Spinal cord (tissue), 10 donors: Measurements from ENCODE around the gene DPY19L2. TPM values are rescaled to one million over a fixed set of nuclear protein-coding genes. Genes with fewer than 3 reads are reported as not detected.
"Not testable (repeated sequence)": the region's sequence is repeated elsewhere in the genome, so short reads cannot be mapped to it uniquely, and the experiment has no call there.

Source experiments
- DNase-seq, 6 donors: peaks; one replicate each; pipeline versions ENCODE4 v3.0.0 to v3.0.0-alpha.2; 2013 to 2015; ENCODE audit warnings: low spot score in 6 of 6, low read depth in 4 of 6
- H3K27ac ChIP-seq: one replicate; pipeline ENCODE4 v1.5.1; 2013; ENCODE audit warnings: low read depth, low read length, control low read depth
- H3K27me3 ChIP-seq: one replicate; pipeline ENCODE4 v1.6.1; 2013; ENCODE audit warnings: low read length; ENCODE audit not compliant: control insufficient read depth, insufficient read depth
- H3K36me3 ChIP-seq: one replicate; pipeline ENCODE4 v1.6.1; 2013; ENCODE audit warnings: low read length; ENCODE audit not compliant: control insufficient read depth, insufficient read depth
- H3K4me1 ChIP-seq: one replicate; pipeline ENCODE4 v1.6.1; 2013; ENCODE audit warnings: low read length; ENCODE audit not compliant: control insufficient read depth, insufficient read depth
- H3K4me3 ChIP-seq: one replicate; pipeline ENCODE4 v1.5.1; 2013; ENCODE audit warnings: low read depth, low read length, control low read depth
- H3K9me3 ChIP-seq: one replicate; pipeline ENCODE4 v1.6.1; 2013; ENCODE audit warnings: low read length; ENCODE audit not compliant: control insufficient read depth, insufficient read depth
- WGBS: methylation state at CpG from one replicate; pipeline ENCODE4 v1.1.5; 2013; ENCODE audit warnings: missing lambda C conversion rate; ENCODE audit not compliant: insufficient coverage; 5-methylcytosine and 5-hydroxymethylcytosine counted together
- polyA plus RNA-seq, 2 donors: library from polyadenylated mRNA; unstranded; fragments of 120-200 nt; gene quantifications; one replicate each; pipeline ENCODE4 v1.2.1, GENCODE V29; 2013; ENCODE audit not compliant: insufficient read length in 2 of 2
- total RNA-seq, 2 donors: library from RNA; depleted of rRNA in 1 of 2; stranded (reverse); fragments of 120-200 nt in 1 of 2; fragments of >200 nt in 1 of 2; gene quantifications; one replicate each; pipeline versions ENCODE4 v1.2.3 to v1.2.4, GENCODE V29; 2013 to 2014
- donor health status: healthy.

The DPY19L2 gene
- total and polyA plus RNA-seq, 4 donors = 23.7 to 55.5 (median 46.9) TPM

GRCh38 chr12:63699678-63700382 lies 31.5 kb upstream of the DPY19L2 start:
- H3K36me3 ChIP-seq, H3K27ac ChIP-seq, DNase-seq, H3K4me3 ChIP-seq, H3K9me3 ChIP-seq, H3K27me3 ChIP-seq, H3K4me1 ChIP-seq: not testable (repeated sequence)
- 66% methylated on average over 2 of the region's 3 CpGs for WGBS

- not testable (repeated sequence) for H3K27ac ChIP-seq, DNase-seq, H3K27me3 ChIP-seq, H3K36me3 ChIP-seq, H3K4me1 ChIP-seq, H3K4me3 ChIP-seq, H3K9me3 ChIP-seq
- no CpG with 5 or more reads among the region's 2 CpGs for WGBS
Measured at GRCh38 chr12:63699011-63699410, 30.7 kb upstream of the DPY19L2 start.

GRCh38 chr12:63690837-63691236 lies 22.5 kb upstream of the DPY19L2 start:
- H3K27me3 ChIP-seq, H3K27ac ChIP-seq, H3K4me3 ChIP-seq, H3K36me3 ChIP-seq, H3K9me3 ChIP-seq, H3K4me1 ChIP-seq, DNase-seq: not testable (repeated sequence)
- no CpG with 5 or more reads among the region's 2 CpGs for WGBS

GRCh38 chr12:63689141-63689540 lies 20.8 kb upstream of the DPY19L2 start:
- not testable (repeated sequence) for H3K36me3 ChIP-seq, H3K4me1 ChIP-seq, DNase-seq, H3K27ac ChIP-seq, H3K4me3 ChIP-seq, H3K27me3 ChIP-seq, H3K9me3 ChIP-seq
- WGBS = no CpG with 5 or more reads among the region's 1 CpG

GRCh38 chr12:63686623-63687022 lies 18.3 kb upstream of the DPY19L2 start:
- not testable (repeated sequence) for H3K4me1 ChIP-seq, H3K27ac ChIP-seq, DNase-seq, H3K9me3 ChIP-seq, H3K36me3 ChIP-seq, H3K4me3 ChIP-seq, H3K27me3 ChIP-seq
- 100% methylated on average over 3 of the region's 29 CpGs for WGBS

- WGBS = no CpG with 5 or more reads among the region's 2 CpGs
- H3K27ac ChIP-seq = not testable (repeated sequence)
Measured at GRCh38 chr12:63685789-63686188, 17.5 kb upstream of the DPY19L2 start.

GRCh38 chr12:63682617-63683016 lies 14.3 kb upstream of the DPY19L2 start:
- H3K9me3 ChIP-seq, DNase-seq, H3K4me1 ChIP-seq, H3K36me3 ChIP-seq, H3K27ac ChIP-seq, H3K27me3 ChIP-seq, H3K4me3 ChIP-seq: not testable (repeated sequence)
- no CpG with 5 or more reads among the region's 2 CpGs for WGBS

More at GRCh38 chr12:63685789-63686188, 17.5 kb upstream of the DPY19L2 start:
- H3K36me3 ChIP-seq, H3K4me1 ChIP-seq, DNase-seq, H3K9me3 ChIP-seq, H3K4me3 ChIP-seq, H3K27me3 ChIP-seq: not testable (repeated sequence)

- not testable (repeated sequence) for H3K4me3 ChIP-seq, H3K27ac ChIP-seq, DNase-seq, H3K27me3 ChIP-seq, H3K4me1 ChIP-seq, H3K36me3 ChIP-seq, H3K9me3 ChIP-seq
Measured at GRCh38 chr12:63680758-63681157, 12.5 kb upstream of the DPY19L2 start.

GRCh38 chr12:63672550-63672949 lies 4.3 kb upstream of the DPY19L2 start:
- H3K36me3 ChIP-seq, H3K27ac ChIP-seq, H3K4me3 ChIP-seq, H3K9me3 ChIP-seq, H3K4me1 ChIP-seq, H3K27me3 ChIP-seq: not testable (repeated sequence)
- WGBS = no CpG with 5 or more reads among the region's 2 CpGs
- peak in 1 of 6 donors; percentile 13 for DNase-seq

GRCh38 chr12:63669936-63670335 lies 1.6 kb upstream of the DPY19L2 start:
- WGBS = no CpG with 5 or more reads among the region's 1 CpG
- not testable (repeated sequence) for H3K4me1 ChIP-seq, H3K9me3 ChIP-seq, H3K27ac ChIP-seq, H3K36me3 ChIP-seq, H3K27me3 ChIP-seq, H3K4me3 ChIP-seq
- DNase-seq = peak in 1 of 6 donors; percentile 3
